ENCODE results near the gene OR1J1.

The OR1J1 gene

DNA sequence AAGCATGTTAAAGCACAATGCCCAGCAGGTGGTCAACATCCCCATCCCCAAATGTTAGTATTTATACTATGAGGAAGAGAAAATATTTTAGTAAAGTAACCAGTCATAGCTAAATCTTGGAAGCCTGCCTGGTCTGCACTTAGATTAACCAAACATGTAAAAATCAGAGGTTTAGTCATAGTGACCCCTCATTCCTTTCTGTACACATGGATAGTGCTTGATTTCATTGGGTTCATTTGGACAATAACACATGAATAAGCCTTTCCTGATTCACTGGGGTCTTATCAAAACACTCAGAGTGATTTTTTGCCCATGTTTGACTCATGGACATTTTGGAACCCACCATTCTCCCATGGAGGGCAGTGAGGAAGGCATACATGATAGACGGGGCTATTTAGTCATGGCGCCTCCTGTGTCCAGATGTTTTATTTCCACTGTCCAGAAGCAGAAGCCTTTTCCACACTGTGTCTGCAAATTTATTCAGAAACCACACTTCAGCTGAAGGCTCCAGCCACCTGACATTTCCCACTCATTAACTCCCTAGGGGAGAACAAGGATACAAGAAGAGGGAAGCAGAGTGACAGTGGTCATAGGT, 32.5 kb downstream of the OR1J1 start:
- no peak for DNase-seq (ENCODE audit: low read depth in 3 of 3)

DNA sequence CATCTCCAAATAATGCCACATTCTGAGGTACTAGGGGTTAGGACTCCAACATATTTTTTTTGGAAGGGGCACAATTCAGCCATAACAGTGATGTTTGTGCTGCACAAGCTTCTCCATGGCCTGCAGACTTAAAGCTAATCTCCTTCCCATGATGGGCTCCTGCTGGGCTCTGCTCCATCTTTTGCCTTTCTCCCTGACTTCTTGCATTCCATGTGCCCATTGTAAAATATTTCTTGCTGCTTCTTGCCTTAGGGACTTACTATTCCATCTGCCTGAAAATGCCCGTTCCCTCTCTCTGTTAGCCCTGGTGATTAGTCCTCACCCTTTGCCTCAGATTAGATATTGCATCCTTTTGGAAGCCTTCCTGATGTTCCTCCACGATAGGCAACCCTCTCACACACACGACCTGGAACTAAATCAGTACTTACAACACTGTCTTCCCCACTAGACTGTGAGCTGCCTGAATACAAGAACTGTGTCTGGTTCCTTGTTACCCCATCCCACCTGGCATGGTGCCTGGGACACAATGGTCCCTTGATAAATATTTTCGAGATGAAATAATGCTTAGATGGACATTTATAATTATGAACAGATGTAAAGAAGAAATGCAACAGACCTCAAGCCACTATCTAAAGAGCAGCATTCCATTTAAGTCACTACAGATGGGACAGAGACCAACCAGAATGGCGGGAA, 33.5 kb downstream of the OR1J1 start:
- no peak for DNase-seq (ENCODE audit: low read depth in 3 of 3)

GRCh38 chr9:122442568-122442967, 35.2 kb downstream of the OR1J1 start:
- no peak for DNase-seq (ENCODE audit: low read depth in 3 of 3)
